Cerebellar nuclear complex (tissue), 1 donor: Measurements from ENCODE around the gene SMIM5.

Experiments
- DNase-seq, 2 experiments: peaks; one replicate each; lab custom pipeline; 2025; lab: John Stamatoyannopoulos, UW

Gene SMIM5

GRCh38 chr17:75667825-75668224 is 34.6 kb downstream of the SMIM5 start:
- DNase-seq = no peak

GRCh38 chr17:75668489-75668888 is 35.3 kb downstream of the SMIM5 start:
- DNase-seq = no peak

GRCh38 chr17:75670868-75671267 is 37.6 kb downstream of the SMIM5 start:
- DNase-seq = no peak

GRCh38 chr17:75672011-75672410 is 38.8 kb downstream of the SMIM5 start:
- no peak for DNase-seq

- DNase-seq = no peak
These were observed 40.3 kb downstream of the SMIM5 start for GRCh38 chr17:75673487-75673886.

- DNase-seq = no peak
These were observed 43.2 kb downstream of the SMIM5 start for GRCh38 chr17:75676461-75676860.

GRCh38 chr17:75679706-75680211 is 46.5 kb downstream of the SMIM5 start:
- no peak for DNase-seq

GRCh38 chr17:75680431-75680830 is 47.2 kb downstream of the SMIM5 start:
- no peak for DNase-seq

- no peak for DNase-seq
These were observed 48.1 kb downstream of the SMIM5 start for GRCh38 chr17:75681289-75681688.

GRCh38 chr17:75683583-75683982 is 50.3 kb downstream of the SMIM5 start:
- no peak for DNase-seq

- DNase-seq = no peak
These were observed 51.0 kb downstream of the SMIM5 start for GRCh38 chr17:75684249-75684648.

GRCh38 chr17:75684924-75685323 is 51.7 kb downstream of the SMIM5 start:
- DNase-seq = no peak

- no peak for DNase-seq
These were observed 52.3 kb downstream of the SMIM5 start for GRCh38 chr17:75685499-75685898.

GRCh38 chr17:75688209-75688825 is 55.1 kb downstream of the SMIM5 start:
- DNase-seq = no peak

- no peak for DNase-seq
These were observed 56.2 kb downstream of the SMIM5 start for GRCh38 chr17:75689441-75689873.
